ENCODE measurements around the gene HPS4.

HPS4 gene

GRCh38 chr22:26406118-26406517 is 77.5 kb downstream of the HPS4 start:
- DNase-seq: no peak

DNA sequence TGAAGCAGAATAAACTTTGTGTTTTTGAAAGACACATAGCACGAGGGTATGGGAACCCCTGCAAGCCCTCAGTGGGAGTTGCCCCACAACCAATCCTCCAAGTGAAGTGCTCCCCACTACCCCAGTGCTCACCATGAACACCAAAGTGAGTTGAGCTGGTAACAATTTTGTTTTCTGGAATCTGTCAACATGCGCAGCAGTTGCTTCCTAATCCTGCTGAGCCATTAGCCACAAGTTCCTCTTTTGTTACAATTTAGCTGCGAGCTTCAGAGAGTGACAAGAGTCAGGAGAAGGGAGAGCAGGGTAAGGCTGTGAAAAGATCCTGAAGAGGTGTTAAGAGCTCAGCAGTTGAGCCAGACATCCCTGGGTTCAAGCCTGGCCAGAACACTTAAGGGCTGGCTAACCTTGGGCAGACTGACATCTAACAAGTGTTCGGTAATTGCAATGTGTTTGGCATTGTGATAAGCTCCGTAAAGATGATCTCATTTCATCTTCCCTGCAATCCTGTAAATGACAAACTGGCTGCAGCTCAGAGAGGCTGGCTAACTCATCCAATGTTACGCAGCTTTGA is 78.6 kb downstream of the HPS4 start:
- no peak for DNase-seq

- DNase-seq: no peak
Observed at GRCh38 chr22:26401726-26402125, 81.9 kb downstream of the HPS4 start.

All from amniotic stem cell (primary cell).